ENCODE data around the gene RAPGEF4.

GRCh38 chr2:172901913-172902312 is 166.3 kb downstream of the RAPGEF4 start:
- no peak for TF ChIP-seq EZH2 (IDR thresholded peaks at IDR 0.05; ENCODE audit: borderline replicate concordance, low read depth, low read length, severe bottlenecking)
- no peak for TF ChIP-seq CTCF (IDR thresholded peaks at IDR 0.05; ENCODE audit: borderline replicate concordance, extremely low read depth, low read length, poor library complexity, severe bottlenecking)

All from DND-41 (cell line).